ENCODE data around the gene TLCD3B.

Gene TLCD3B

DNA sequence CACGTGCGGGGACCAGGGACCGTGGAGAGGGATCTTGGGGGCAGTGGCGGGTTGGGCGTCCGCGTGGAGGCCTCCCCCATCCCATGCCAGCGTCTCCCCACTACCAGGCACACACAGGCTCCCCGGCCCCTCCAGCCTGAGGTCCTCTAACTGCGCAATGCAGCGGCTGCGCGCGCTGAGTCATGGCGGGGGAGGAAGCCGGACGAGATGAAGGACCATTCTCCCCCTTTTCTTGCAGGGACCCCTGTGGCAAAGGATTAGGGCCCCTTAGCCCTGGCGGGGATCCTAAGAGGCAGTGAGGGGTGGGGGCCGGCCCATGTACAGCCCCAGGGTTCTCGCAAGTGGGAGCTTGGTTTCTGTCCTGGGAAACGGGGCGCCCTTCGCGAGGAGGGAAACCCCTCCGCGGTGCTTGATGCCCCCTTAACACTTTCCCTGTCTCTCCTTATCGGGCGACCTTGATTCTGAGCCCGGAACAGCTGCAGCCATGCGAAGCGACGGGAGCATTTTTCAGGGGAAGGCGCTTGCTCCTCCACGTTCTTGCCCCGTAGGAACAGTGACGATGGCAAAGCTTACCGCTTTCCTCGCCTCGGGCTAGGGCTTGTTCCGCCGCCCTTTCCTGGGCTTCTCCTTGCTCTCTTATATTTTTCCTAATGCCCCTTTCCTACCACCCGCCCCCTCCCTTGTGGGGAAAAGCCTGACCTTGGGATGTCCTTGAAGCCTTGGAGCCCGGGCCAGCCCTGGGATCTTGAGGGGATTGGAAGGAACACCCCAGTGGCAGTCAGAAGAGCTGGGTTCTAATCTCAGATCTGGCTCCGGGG is 35.1 kb upstream of the TLCD3B start:
- peak overlapping the region; percentile 80 for H3K4me3 ChIP-seq (ENCODE audit: low read depth, low read length)
- TF ChIP-seq, protein P1, sequence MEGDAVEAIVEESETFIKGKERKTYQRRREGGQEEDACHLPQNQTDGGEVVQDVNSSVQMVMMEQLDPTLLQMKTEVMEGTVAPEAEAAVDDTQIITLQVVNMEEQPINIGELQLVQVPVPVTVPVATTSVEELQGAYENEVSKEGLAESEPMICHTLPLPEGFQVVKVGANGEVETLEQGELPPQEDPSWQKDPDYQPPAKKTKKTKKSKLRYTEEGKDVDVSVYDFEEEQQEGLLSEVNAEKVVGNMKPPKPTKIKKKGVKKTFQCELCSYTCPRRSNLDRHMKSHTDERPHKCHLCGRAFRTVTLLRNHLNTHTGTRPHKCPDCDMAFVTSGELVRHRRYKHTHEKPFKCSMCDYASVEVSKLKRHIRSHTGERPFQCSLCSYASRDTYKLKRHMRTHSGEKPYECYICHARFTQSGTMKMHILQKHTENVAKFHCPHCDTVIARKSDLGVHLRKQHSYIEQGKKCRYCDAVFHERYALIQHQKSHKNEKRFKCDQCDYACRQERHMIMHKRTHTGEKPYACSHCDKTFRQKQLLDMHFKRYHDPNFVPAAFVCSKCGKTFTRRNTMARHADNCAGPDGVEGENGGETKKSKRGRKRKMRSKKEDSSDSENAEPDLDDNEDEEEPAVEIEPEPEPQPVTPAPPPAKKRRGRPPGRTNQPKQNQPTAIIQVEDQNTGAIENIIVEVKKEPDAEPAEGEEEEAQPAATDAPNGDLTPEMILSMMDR (IDR thresholded peaks at IDR 0.05; ENCODE audit: low read depth, low read length, missing control alignments): no peak
- in situ Hi-C loops (cut with HindIII; ENCODE audit: low sequenced_read_pairs): no loop called here
- DNase-seq (ENCODE audit: low read depth): no peak

DNA sequence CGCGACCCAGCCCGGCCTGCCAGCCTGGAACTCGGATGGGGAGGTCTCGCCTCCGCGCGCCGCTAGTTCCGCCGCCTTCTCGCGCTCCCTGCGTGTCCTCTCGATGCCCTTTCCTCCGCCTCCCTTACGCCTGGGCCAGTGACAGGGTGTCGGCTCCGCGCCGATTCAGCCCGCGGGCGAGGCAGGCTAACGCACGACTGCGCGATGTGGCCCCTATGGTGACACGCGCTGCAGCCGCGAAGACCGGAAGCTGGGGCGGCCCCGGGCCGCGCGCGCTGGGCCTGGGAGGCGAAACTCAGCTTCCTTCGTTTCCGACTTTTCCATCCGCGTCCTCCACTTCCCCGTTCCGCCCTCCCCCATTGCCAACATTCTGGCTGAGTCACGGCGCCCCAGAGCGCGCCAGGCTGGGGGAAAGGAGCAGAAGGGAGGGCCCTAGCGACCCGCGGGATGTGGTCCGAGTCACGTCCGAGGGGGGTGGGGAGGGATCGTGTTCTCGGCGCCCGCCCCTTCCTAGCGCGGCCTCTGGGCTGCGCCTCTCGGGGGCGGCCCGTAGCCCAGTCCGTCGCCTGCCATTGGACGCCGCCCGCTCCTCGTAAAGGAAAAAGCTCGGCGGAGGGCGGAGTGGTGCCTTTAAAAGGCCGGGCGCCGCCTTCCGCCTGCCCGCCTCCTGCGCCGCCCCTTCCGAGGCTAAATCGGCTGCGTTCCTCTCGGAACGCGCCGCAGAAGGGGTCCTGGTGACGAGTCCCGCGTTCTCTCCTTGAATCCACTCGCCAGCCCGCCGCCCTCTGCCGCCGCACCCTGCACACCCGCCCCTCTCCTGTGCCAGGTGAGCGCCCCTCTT is 34.3 kb upstream of the TLCD3B start, which contains the start of gene ALDOA:
TSS of gene ALDOA (plus strand) at position 659 of the 841 bp plus-strand sequence. CDS start 1,138 bp downstream, outside the sequence.
- TF ChIP-seq, protein P1 (IDR thresholded peaks at IDR 0.05; ENCODE audit: low read depth, low read length, missing control alignments): no peak
- in situ Hi-C loops (cut with HindIII; ENCODE audit: low sequenced_read_pairs): no loop called here
- peak; percentile 95 for DNase-seq (ENCODE audit: low read depth)
- peak within 1 kb of the TSS; percentile 80 for H3K4me3 ChIP-seq (ENCODE audit: low read depth, low read length)

DNA sequence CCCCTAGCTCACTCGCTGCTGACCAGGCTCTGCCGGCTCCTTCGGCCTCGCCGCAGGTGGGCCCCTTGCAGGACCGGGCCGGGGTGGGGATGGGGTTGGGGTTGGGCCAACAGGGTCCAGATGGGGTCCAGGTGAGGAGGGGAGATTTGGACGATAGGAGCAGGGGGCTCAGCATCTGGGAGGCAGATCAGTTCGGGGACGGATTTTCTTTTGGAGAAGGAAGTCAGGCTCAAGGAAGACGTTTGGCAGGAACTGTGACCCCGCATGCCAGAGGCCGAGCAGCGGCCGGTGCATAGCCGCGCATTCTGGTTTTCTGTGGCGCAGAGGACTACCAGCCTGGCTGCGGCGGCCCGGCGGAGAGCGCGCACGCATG is 33.6 kb upstream of the TLCD3B start:
- peak overlapping the region; percentile 80 for H3K4me3 ChIP-seq (ENCODE audit: low read depth, low read length)
- TF ChIP-seq, protein P1 (IDR thresholded peaks at IDR 0.05; ENCODE audit: low read depth, low read length, missing control alignments): no peak
- DNase-seq (ENCODE audit: low read depth): no peak
- in situ Hi-C loops (cut with HindIII; ENCODE audit: low sequenced_read_pairs): no loop called here

DNA sequence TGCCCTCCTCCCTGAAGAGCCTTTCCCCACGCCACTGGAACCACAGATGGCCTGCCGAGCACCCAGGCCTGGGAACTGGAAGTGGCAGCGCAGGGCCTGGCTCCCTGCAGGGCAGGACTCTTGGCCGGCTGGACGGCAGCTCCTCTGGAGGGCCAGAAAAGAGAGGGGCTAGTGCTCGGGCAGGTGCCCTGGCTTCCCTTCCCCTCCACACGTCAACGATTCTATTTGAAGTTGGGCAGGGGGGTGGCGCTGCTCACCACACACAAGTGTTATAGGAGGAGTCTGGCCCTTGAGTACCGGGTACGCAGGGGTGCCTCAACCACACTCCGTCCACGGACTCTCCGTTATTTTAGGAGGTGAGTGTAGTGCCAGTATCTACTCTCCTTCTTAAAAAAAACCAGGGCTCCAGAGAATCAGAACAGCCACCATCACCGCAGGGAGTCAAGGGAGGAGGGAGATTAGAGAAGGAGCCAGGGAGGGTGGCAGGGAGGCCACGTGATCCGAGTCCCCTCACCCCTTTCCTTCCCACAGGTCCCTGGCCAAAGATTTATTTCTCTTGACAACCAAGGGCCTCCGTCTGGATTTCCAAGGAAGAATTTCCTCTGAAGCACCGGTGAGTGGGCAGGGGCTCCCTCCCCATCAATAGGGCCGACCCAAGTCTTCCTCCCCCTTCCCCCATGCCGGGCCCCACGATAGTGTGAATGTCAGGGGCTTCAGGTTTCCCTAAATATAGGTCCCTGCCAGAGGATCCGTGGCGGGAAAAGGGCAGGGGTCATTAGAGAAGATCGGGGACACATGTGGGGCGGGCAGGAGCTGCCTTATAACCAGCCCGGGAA is 33.0 kb upstream of the TLCD3B start:
- DNase-seq (ENCODE audit: low read depth): no peak
- peak overlapping the region; percentile 80 for H3K4me3 ChIP-seq (ENCODE audit: low read depth, low read length)
- in situ Hi-C loops (cut with HindIII; ENCODE audit: low sequenced_read_pairs): no loop called here
- TF ChIP-seq, protein P1 (IDR thresholded peaks at IDR 0.05; ENCODE audit: low read depth, low read length, missing control alignments): no peak

DNA sequence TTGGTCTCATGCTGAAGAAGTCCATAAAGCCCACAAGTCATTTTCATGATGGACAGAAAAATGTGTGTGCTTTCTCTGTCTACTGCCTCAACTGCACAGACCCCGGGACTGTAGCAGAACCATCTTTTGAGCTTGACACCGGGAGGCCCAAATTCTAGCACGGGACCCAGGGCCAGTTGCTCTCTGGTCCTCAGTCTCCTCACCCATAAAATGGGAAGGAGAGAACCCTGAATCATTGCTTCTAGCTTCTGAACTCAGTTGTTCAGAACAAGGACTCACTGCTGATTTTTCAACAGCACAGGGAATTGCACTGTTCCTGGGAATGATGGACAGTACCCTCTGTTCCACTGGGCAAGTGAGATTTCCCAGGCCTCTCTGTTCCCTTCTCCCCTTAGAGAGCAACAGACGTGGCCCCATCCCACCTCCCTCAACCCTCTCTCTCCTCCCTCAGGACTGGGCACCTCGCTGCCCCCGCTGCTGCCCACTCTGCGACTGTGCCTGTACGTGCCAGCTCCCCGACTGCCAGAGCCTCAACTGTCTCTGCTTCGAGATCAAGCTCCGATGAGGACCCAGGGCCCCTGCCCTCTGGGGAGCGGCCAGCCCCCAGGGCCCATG is 32.3 kb upstream of the TLCD3B start:
- in situ Hi-C loops (cut with HindIII; ENCODE audit: low sequenced_read_pairs): no loop called here
- DNase-seq (ENCODE audit: low read depth): no peak
- TF ChIP-seq, protein P1 (IDR thresholded peaks at IDR 0.05; ENCODE audit: low read depth, low read length, missing control alignments): no peak
- peak overlapping the region; percentile 80 for H3K4me3 ChIP-seq (ENCODE audit: low read depth, low read length)
